ENCODE results near the gene SMAD2.

DNA sequence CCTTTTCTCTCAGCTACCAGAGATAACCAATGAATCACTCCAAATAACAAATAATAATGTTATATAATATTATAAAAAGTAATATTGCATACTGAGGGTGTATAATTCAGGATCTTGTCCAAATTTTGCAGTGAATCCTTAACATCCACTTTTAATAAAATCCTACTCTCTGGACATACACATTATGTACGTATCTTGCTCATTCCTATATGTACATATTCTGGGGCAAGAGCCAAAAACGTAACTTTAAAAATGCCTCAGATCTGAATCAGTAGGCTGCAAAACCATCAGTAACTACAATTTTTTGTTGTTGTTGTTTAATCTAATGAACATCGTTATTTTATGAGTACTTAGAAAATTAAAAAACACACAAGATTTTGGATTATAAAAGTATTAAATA is 65.3 kb downstream of the SMAD2 start:
- TF ChIP-seq, protein P1, sequence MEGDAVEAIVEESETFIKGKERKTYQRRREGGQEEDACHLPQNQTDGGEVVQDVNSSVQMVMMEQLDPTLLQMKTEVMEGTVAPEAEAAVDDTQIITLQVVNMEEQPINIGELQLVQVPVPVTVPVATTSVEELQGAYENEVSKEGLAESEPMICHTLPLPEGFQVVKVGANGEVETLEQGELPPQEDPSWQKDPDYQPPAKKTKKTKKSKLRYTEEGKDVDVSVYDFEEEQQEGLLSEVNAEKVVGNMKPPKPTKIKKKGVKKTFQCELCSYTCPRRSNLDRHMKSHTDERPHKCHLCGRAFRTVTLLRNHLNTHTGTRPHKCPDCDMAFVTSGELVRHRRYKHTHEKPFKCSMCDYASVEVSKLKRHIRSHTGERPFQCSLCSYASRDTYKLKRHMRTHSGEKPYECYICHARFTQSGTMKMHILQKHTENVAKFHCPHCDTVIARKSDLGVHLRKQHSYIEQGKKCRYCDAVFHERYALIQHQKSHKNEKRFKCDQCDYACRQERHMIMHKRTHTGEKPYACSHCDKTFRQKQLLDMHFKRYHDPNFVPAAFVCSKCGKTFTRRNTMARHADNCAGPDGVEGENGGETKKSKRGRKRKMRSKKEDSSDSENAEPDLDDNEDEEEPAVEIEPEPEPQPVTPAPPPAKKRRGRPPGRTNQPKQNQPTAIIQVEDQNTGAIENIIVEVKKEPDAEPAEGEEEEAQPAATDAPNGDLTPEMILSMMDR (IDR thresholded peaks at IDR 0.05; ENCODE audit: low read depth, low read length), result no peak
- TF ChIP-seq EZH2phosphoT487 (IDR thresholded peaks at IDR 0.05; ENCODE audit: low read depth), result no peak
